H1 (cell line): ENCODE measurements around the gene TFEC.

Source experiments
- CREB1 ChIP-seq: IDR thresholded peaks from 2 replicates; pipeline ENCODE4 v1.6.1; 2012; ENCODE audit warnings: inconsistent platforms
- EGR1 ChIP-seq: IDR thresholded peaks from 2 replicates; pipeline ENCODE4 v1.6.1; 2011; ENCODE audit warnings: low read depth, low read length, borderline replicate concordance
- FOSL1 ChIP-seq: IDR thresholded peaks from 2 replicates; pipeline ENCODE4 v1.6.1; 2011; ENCODE audit warnings: mild to moderate bottlenecking, low read depth, low read length, moderate library complexity; ENCODE audit not compliant: insufficient read depth
- POLR2A ChIP-seq, 2 experiments: IDR thresholded peaks; 1 replicate in 1 of 2; 2 replicates in 1 of 2; pipeline ENCODE4 v1.6.1; 2011; ENCODE audit warnings: low read depth in 2 of 2, low read length in 2 of 2, mild to moderate bottlenecking in 2 of 2; ENCODE audit errors: control extremely low read depth in 1 of 2
- RAD21 ChIP-seq, 2 experiments: IDR thresholded peaks in 1 of 2; conservative IDR thresholded peaks in 1 of 2; 2 replicates each; pipeline ENCODE4 v1.6.1; 2011; ENCODE audit warnings: low read depth in 2 of 2, low read length in 2 of 2, improper control_type of control experiment in 1 of 2, inconsistent platforms in 1 of 2, mild to moderate bottlenecking in 1 of 2, moderate library complexity in 1 of 2
- TBP ChIP-seq: IDR thresholded peaks from 2 replicates; pipeline ENCODE4 v1.6.1; 2011; ENCODE audit warnings: low read depth, low read length, improper control_type of control experiment
- ZNF274 ChIP-seq: IDR thresholded peaks from 2 replicates; pipeline ENCODE4 v1.7.0; 2012; ENCODE audit warnings: low read length, borderline replicate concordance; ENCODE audit errors: extremely low read depth
- TF ChIP-seq, protein P1 (sequence below), 3 experiments: IDR thresholded peaks; 1 replicate in 2 of 3; 2 replicates in 1 of 3; pipeline versions ENCODE4 v1.5.1 to v1.6.1; 2011; ENCODE audit warnings: low read length in 3 of 3, mild to moderate bottlenecking in 3 of 3, inconsistent platforms in 2 of 3, low read depth in 1 of 3, moderate library complexity in 1 of 3; ENCODE audit not compliant: insufficient read depth in 1 of 3; ENCODE audit errors: control extremely low read depth in 1 of 3

GRCh38 chr7:115988401-115988800 is 42.2 kb downstream of the TFEC start:
- TF ChIP-seq, protein P1, sequence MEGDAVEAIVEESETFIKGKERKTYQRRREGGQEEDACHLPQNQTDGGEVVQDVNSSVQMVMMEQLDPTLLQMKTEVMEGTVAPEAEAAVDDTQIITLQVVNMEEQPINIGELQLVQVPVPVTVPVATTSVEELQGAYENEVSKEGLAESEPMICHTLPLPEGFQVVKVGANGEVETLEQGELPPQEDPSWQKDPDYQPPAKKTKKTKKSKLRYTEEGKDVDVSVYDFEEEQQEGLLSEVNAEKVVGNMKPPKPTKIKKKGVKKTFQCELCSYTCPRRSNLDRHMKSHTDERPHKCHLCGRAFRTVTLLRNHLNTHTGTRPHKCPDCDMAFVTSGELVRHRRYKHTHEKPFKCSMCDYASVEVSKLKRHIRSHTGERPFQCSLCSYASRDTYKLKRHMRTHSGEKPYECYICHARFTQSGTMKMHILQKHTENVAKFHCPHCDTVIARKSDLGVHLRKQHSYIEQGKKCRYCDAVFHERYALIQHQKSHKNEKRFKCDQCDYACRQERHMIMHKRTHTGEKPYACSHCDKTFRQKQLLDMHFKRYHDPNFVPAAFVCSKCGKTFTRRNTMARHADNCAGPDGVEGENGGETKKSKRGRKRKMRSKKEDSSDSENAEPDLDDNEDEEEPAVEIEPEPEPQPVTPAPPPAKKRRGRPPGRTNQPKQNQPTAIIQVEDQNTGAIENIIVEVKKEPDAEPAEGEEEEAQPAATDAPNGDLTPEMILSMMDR (IDR thresholded peaks at IDR 0.05; ENCODE audit: control extremely low read depth in 1 of 3, insufficient read depth in 1 of 3, low read depth in 1 of 3, low read length in 3 of 3) = no peak
- no peak for TF ChIP-seq FOSL1
- no peak for TF ChIP-seq TBP
- TF ChIP-seq RAD21 (IDR thresholded peaks at IDR 0.05 in 1 of 2, conservative IDR thresholded peaks at IDR 0.05 in 1 of 2; ENCODE audit: low read depth in 2 of 2, low read length in 2 of 2) = no peak
- TF ChIP-seq CREB1 = no peak
- TF ChIP-seq EGR1 = no peak
- TF ChIP-seq POLR2A (IDR thresholded peaks at IDR 0.05; ENCODE audit: control extremely low read depth in 1 of 2, low read depth in 2 of 2, low read length in 2 of 2) = no peak
- TF ChIP-seq ZNF274 = no peak
